ENCODE results near the gene NUP153. TPM values are rescaled to one million over a fixed set of nuclear protein-coding genes. Genes with fewer than 3 reads are reported as not detected.
"Not testable (repeated sequence)": the region's sequence is repeated elsewhere in the genome, so short reads cannot be mapped to it uniquely, and the experiment has no call there.

NUP153 gene
- total RNA-seq, 1 experiment from 2014 or later: 99.3 TPM

GRCh38 chr6:17588011-17588410 lies 118.7 kb downstream of the NUP153 start:
- no peak overlapping the region for H2BK15ac ChIP-seq (ENCODE audit: low read depth, low read length)
- no peaks in the 10 kb centered on the region for H3K9me3 Mint-ChIP-seq
- H3K27ac Mint-ChIP-seq: no peak overlapping the region
- no peak for TF ChIP-seq CTCF (conservative IDR thresholded peaks at IDR 0.05)
- H3K56ac ChIP-seq (ENCODE audit: insufficient read length, low read depth, low read length): no peak overlapping the region
- H3K4me1 Mint-ChIP-seq: 0 out of 4 replicates have a peak, but pooled peaks cover 2 to 3% of the 10 kb centered on the region in 2 experiments
- no peak overlapping the region for H3K14ac ChIP-seq (ENCODE audit: insufficient read depth, low read length)
- no peaks in the 10 kb centered on the region for H3K27me3 Mint-ChIP-seq (ENCODE audit: low read depth)
- H3K36me3 Mint-ChIP-seq (ENCODE audit: insufficient read depth in 1 of 3, low read depth in 3 of 3): no peaks in the 10 kb centered on the region
- WGBS (ENCODE audit: extremely low coverage, insufficient read length, low lambda C conversion rate): no CpG with 5 or more reads among the region's 6 CpGs
- H3K4me3 Mint-ChIP-seq: no peak overlapping the region
- H2AK5ac ChIP-seq (ENCODE audit: insufficient read length, low read length): no peak overlapping the region
- no peak overlapping the region for H3K4ac ChIP-seq (ENCODE audit: low read depth, low read length)
- H4K91ac ChIP-seq (ENCODE audit: insufficient read length, low read depth, low read length): no peak overlapping the region
- H3K27ac ChIP-seq (ENCODE audit: insufficient read length, low read depth, low read length): no peak overlapping the region
- H3K9ac ChIP-seq (ENCODE audit: extremely low read depth, insufficient read length, low read length): no peak overlapping the region
- H3K18ac ChIP-seq (ENCODE audit: insufficient read length, low read depth, low read length): no peak overlapping the region
- H3K4me2 ChIP-seq (ENCODE audit: insufficient read depth, insufficient read length, low read length): no peak overlapping the region
- H3K9me3 ChIP-seq (ENCODE audit: control insufficient read depth, low read depth, low read length): no peaks in the 10 kb centered on the region
- no peak overlapping the region for H2AFZ ChIP-seq (ENCODE audit: low read length)
- H2BK5ac ChIP-seq (ENCODE audit: insufficient read length, low read length): no peak overlapping the region
- H4K20me1 ChIP-seq (ENCODE audit: control insufficient read depth, insufficient read depth, insufficient read length): no peaks in the 10 kb centered on the region
- no peak overlapping the region for H3T11ph ChIP-seq (ENCODE audit: low read length)
- no peaks in the 10 kb centered on the region for H3K79me1 ChIP-seq (ENCODE audit: insufficient read depth, low read depth, low read length, poor library complexity, severe bottlenecking)
- H4K5ac ChIP-seq (ENCODE audit: insufficient read length, low read depth, low read length): no peak overlapping the region
- no peak overlapping the region for H4K8ac ChIP-seq (replicated peaks; ENCODE audit: insufficient read length, low read depth, low read length)
- no peak overlapping the region for H2BK120ac ChIP-seq (ENCODE audit: low read depth, low read length, poor library complexity, severe bottlenecking)
- no peaks in the 10 kb centered on the region for H3K79me2 ChIP-seq (ENCODE audit: insufficient read depth, low read length)
- no peak overlapping the region for H2BK12ac ChIP-seq (ENCODE audit: insufficient read length, low read depth, low read length)
- H3K23me2 ChIP-seq (ENCODE audit: insufficient read length, low read depth, low read length, poor library complexity, severe bottlenecking): no peaks in the 10 kb centered on the region
- H3K4me1 ChIP-seq (ENCODE audit: insufficient read depth, low read length): no peaks in the 10 kb centered on the region
- no peak for DNase-seq
- H2BK20ac ChIP-seq (ENCODE audit: low read depth, low read length, poor library complexity, severe bottlenecking): no peak overlapping the region
- no peaks in the 10 kb centered on the region for H3K27me3 ChIP-seq (ENCODE audit: insufficient read depth, low read length)
- H3K23ac ChIP-seq (ENCODE audit: insufficient read length, low read depth, low read length): no peak overlapping the region

- H3T11ph ChIP-seq (ENCODE audit: low read length); H2BK5ac ChIP-seq (ENCODE audit: insufficient read length, low read length); H2BK120ac ChIP-seq (ENCODE audit: low read depth, low read length, poor library complexity, severe bottlenecking); H4K8ac ChIP-seq (replicated peaks; ENCODE audit: insufficient read length, low read depth, low read length); H3K18ac ChIP-seq (ENCODE audit: insufficient read length, low read depth, low read length); H3K23me2 ChIP-seq (ENCODE audit: insufficient read length, low read depth, low read length, poor library complexity, severe bottlenecking); H3K23ac ChIP-seq (ENCODE audit: insufficient read length, low read depth, low read length); H3K27me3 ChIP-seq (ENCODE audit: insufficient read depth, low read length); H3K4ac ChIP-seq (ENCODE audit: low read depth, low read length); DNase-seq; H2AFZ ChIP-seq (ENCODE audit: low read length); H2BK12ac ChIP-seq (ENCODE audit: insufficient read length, low read depth, low read length); H3K27me3 Mint-ChIP-seq (ENCODE audit: low read depth); H3K56ac ChIP-seq (ENCODE audit: insufficient read length, low read depth, low read length); H4K5ac ChIP-seq (ENCODE audit: insufficient read length, low read depth, low read length); H3K4me1 ChIP-seq (ENCODE audit: insufficient read depth, low read length); H3K79me1 ChIP-seq (ENCODE audit: insufficient read depth, low read depth, low read length, poor library complexity, severe bottlenecking); H4K91ac ChIP-seq (ENCODE audit: insufficient read length, low read depth, low read length); H3K27ac Mint-ChIP-seq; H2BK20ac ChIP-seq (ENCODE audit: low read depth, low read length, poor library complexity, severe bottlenecking); H3K36me3 Mint-ChIP-seq (ENCODE audit: insufficient read depth in 1 of 3, low read depth in 3 of 3); H3K79me2 ChIP-seq (ENCODE audit: insufficient read depth, low read length); H3K4me3 Mint-ChIP-seq; H3K9me3 Mint-ChIP-seq; H2BK15ac ChIP-seq (ENCODE audit: low read depth, low read length); H3K9me3 ChIP-seq (ENCODE audit: control insufficient read depth, low read depth, low read length); H3K4me1 Mint-ChIP-seq; H2AK5ac ChIP-seq (ENCODE audit: insufficient read length, low read length); H3K9ac ChIP-seq (ENCODE audit: extremely low read depth, insufficient read length, low read length); H3K4me2 ChIP-seq (ENCODE audit: insufficient read depth, insufficient read length, low read length); H4K20me1 ChIP-seq (ENCODE audit: control insufficient read depth, insufficient read depth, insufficient read length); H3K27ac ChIP-seq (ENCODE audit: insufficient read length, low read depth, low read length); H3K14ac ChIP-seq (ENCODE audit: insufficient read depth, low read length): not testable (repeated sequence)
- WGBS (ENCODE audit: extremely low coverage, insufficient read length, low lambda C conversion rate): 98% methylated on average over 13 of the region's 13 CpGs
These were observed 120.1 kb downstream of the NUP153 start for GRCh38 chr6:17586623-17587022.

All from H9 (cell line).